ENCODE results near the gene BCAT1. TPM values are rescaled to one million over a fixed set of nuclear protein-coding genes. Genes with fewer than 3 reads are reported as not detected.

BCAT1 gene
- total and polyA plus RNA-seq, 2 experiments from 2014 or later, result 53.6 to 181 TPM

- H3K4me2 ChIP-seq, result no peak overlapping the region
- no peak overlapping the region for H3K27ac Mint-ChIP-seq
- no peaks in the 10 kb centered on the region for H3K9me2 ChIP-seq (ENCODE audit: insufficient read depth)
- H3K9me3 Mint-ChIP-seq, result no peaks in the 10 kb centered on the region; the same call in 2 of the 3 replicates
- TF ChIP-seq REST (IDR thresholded peaks at IDR 0.05; ENCODE audit: unreplicated experiment) (no peak), JUNB (IDR thresholded peaks at IDR 0.05; ENCODE audit: unreplicated experiment) (no peak)
- no peak overlapping the region for H3K4me3 Mint-ChIP-seq
- no peak overlapping the region for H3K4me3 ChIP-seq
- H3F3A ChIP-seq (replicated peaks; ENCODE audit: low read depth), result no peaks in the 10 kb centered on the region
- H3K4me1 ChIP-seq (ENCODE audit: insufficient read depth), result no peaks in the 10 kb centered on the region; the same call in 1 of the 2 replicates
- H3K27me3 Mint-ChIP-seq (ENCODE audit: insufficient read depth, low read depth, poor library complexity), result peaks cover 3% of the 10 kb centered on the region
- 0 out of 3 replicates have a peak, but pooled peaks cover 2% of the 10 kb centered on the region for H3K4me1 Mint-ChIP-seq
- ATAC-seq (no peak), DNase-seq (ENCODE audit: low spot score) (no peak)
- H3K79me2 ChIP-seq (replicated peaks; ENCODE audit: insufficient read depth), result peaks cover 40% of the 10 kb centered on the region
- peaks cover 82% of the 10 kb centered on the region for H3K36me3 Mint-ChIP-seq (ENCODE audit: low read depth)
- H3K27ac ChIP-seq (ENCODE audit: low read depth), result 0 out of 2 replicates have a peak overlapping the region, but pooled peaks have one; percentile 40
- peaks cover 12% of the 10 kb centered on the region for H4K20me1 ChIP-seq (replicated peaks; ENCODE audit: insufficient read depth)
- no peaks in the 10 kb centered on the region for H3K27me3 ChIP-seq (ENCODE audit: insufficient read depth)
- H3K36me3 ChIP-seq (ENCODE audit: insufficient read depth), result peaks cover 10% of the 10 kb centered on the region; the same call in 1 of the 2 replicates
- H2AFZ ChIP-seq, result no peak overlapping the region
Measured at GRCh38 chr12:24881227-24881626, 67.7 kb downstream of the BCAT1 start.

- Histone ChIP-seq H3K4me3 (no peak overlapping the region), H3F3A (replicated peaks; ENCODE audit: low read depth) (no peaks in the 10 kb centered on the region), H4K20me1 (replicated peaks; ENCODE audit: insufficient read depth) (peaks cover 12% of the 10 kb centered on the region), H3K36me3 (ENCODE audit: insufficient read depth) (peaks cover 10% of the 10 kb centered on the region; the same call in 1 of the 2 replicates), H3K79me2 (replicated peaks; ENCODE audit: insufficient read depth) (peaks cover 36% of the 10 kb centered on the region), H3K9me2 (ENCODE audit: insufficient read depth) (no peaks in the 10 kb centered on the region), H3K27ac (ENCODE audit: low read depth) (no peak overlapping the region), H3K4me1 (ENCODE audit: insufficient read depth) (no peaks in the 10 kb centered on the region), H2AFZ (no peak overlapping the region), H3K27me3 (ENCODE audit: insufficient read depth) (no peaks in the 10 kb centered on the region), H3K4me2 (no peak overlapping the region)
- H3K36me3 Mint-ChIP-seq (ENCODE audit: low read depth), result peaks cover 83% of the 10 kb centered on the region
- 0 out of 3 replicates have a peak, but pooled peaks cover 2% of the 10 kb centered on the region for H3K4me1 Mint-ChIP-seq
- no peaks in the 10 kb centered on the region; the same call in 2 of the 3 replicates for H3K9me3 Mint-ChIP-seq
- peaks cover 3% of the 10 kb centered on the region for H3K27me3 Mint-ChIP-seq (ENCODE audit: insufficient read depth, low read depth, poor library complexity)
- DNase-seq (ENCODE audit: low spot score), result no peak
- H3K4me3 Mint-ChIP-seq, result no peak overlapping the region
- no peak overlapping the region for H3K27ac Mint-ChIP-seq
- no peak for ATAC-seq
- TF ChIP-seq NANOG (IDR thresholded peaks at IDR 0.05; ENCODE audit: borderline replicate concordance) (no peak), REST (IDR thresholded peaks at IDR 0.05; ENCODE audit: unreplicated experiment) (no peak), CTCF (conservative IDR thresholded peaks at IDR 0.05; ENCODE audit: low read depth in 2 of 2) (no peak), JUNB (IDR thresholded peaks at IDR 0.05; ENCODE audit: unreplicated experiment) (no peak), EZH2 (IDR thresholded peaks at IDR 0.05; ENCODE audit: low read depth, unreplicated experiment) (no peak), ZNF114 (CRISPR knock-in tag; IDR thresholded peaks at IDR 0.05) (no peak), POLR2AphosphoS5 (IDR thresholded peaks at IDR 0.05; ENCODE audit: low read depth) (no peak), ZNF331 (CRISPR knock-in tag; IDR thresholded peaks at IDR 0.05; ENCODE audit: low read depth) (no peak)
Measured at GRCh38 chr12:24880732-24881131, 68.2 kb downstream of the BCAT1 start.
